Left cardiac atrium (tissue), 4 donors: ENCODE measurements around the gene ABCA1. TPM values are rescaled to one million over a fixed set of nuclear protein-coding genes. Genes with fewer than 3 reads are reported as not detected.
"Not testable (repeated sequence)": the region's sequence is repeated elsewhere in the genome, so short reads cannot be mapped to it uniquely, and the experiment has no call there.

Experiments
- ATAC-seq, 2 donors: fragments of 200-7000 bp; cut with Tn5 transposase; one replicate each; pipeline ENCODE4 v1.9.1; 2020; ENCODE audit warnings: mild to moderate bottlenecking in 2 of 2, moderate library complexity in 2 of 2
- DNase-seq: peaks from one replicate; pipeline ENCODE4 v3.0.0-alpha.2; 2020
- intact Hi-C, 2 donors: fragments of 100-400 bp; cut with DNase I; formaldehyde crosslinking; loops; one replicate each; pipeline versions ENCODE4 v1.14.1 to v1.15.1; 2022 to 2023
- total RNA-seq, 2 donors: library from RNA; stranded (reverse); fragmentation: NEBNext Ultra II Directional; extraction: Animal tissue kit (Norgen Biotek cat#: 25700); gene quantifications; one replicate each; pipeline ENCODE4 v1.2.1, GENCODE V29; 2021
- donor health status: DM: no; HTN: yes; CAD: no.
- donor health status: DM: no; HTN: yes; CAD: no; lungs with severe emphysema.
- donor health status: DM: yes; HTN: yes; CAD: no.
- donor health status: Dilated cardiomyopathy.

Gene ABCA1
- total RNA-seq, 2 donors from 2014 or later: 8.3 to 19.8 TPM

DNA sequence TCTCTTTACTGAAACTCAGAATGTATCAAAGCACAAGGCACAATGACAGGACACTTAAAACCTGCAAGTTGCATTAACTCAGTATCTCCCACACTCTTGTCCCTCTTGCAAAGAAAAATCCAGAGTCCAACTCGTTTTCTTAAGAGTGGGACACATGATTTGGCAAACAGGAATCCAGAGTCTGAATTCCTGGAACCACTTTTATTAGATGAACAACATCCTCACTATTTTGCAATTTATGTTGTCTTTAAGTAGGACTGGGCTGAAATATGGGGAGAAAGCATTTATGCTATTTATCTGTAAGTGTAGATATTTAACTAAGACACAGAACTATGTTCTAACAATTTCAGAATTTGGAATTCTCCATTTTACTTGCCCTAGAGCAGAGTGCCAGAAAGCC lies 69.1 kb downstream of the ABCA1 start:
- ATAC-seq (no peak), DNase-seq (no peak)
- intact Hi-C loops: no loop called here

DNA sequence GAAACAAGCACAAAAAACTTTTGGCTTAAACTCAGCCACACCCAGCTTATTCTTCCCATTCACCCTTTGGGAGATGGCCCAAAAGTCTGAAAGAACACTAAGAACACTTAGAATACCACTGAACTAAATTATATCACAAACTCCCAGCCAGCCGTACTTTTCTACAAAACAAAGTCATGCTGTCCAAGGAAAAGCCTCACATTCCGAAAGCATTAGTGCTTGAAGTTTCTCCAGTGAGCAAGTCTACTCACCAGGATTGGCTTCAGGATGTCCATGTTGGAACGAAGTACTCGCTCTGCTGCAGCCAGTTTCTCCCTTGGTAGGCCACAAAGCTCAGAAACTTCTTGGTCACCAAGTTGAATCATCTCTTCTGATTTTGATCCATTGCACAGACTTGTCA lies 69.7 kb downstream of the ABCA1 start:
- ATAC-seq: peak in 1 of 2 donors; percentile 49
- intact Hi-C loops: no loop called here
- no peak for DNase-seq

DNA sequence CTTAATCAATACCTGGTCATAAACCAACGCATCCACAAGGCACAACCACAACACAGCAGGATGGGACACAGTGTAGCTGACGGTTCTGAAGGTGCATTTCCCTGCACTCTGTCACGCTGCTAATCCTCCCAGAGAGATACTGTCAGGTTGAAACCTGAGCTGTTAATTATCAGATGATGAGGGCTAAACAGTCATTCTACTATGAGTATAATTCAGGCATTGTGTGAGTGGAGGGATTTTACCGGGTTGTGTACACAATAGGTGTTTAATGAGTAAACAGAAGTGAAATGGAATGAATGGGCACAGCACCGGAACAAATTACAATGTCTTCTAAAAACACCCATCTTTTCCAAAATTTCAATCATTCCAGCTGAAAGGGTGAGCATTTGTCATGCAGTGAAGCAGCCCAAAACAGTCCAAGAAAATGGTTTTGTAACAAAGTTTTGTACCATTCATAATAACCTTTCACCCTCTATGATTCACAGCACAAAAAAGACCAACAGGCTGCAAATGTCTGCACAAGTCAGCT lies 71.5 kb downstream of the ABCA1 start:
- ATAC-seq (no peak), DNase-seq (no peak)
- intact Hi-C loops: no loop called here

DNA sequence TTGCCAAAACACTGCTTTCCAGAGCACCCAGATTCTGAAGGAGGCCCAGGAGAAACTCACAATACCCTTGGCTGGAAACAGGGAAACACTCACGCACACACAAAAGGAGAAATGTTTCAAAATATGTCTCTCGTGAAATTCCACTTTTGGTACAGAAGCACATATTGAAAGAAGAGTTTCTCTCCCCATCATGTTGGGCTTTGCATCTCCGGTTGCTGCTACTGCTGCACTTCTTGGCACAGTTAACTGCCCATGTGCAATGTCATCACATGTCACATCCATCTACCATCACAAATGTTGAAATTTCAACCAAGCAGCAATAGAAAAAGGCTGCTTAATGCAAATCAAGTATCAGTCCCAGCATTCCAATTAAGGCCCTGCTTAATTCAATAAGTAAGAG lies 72.1 kb downstream of the ABCA1 start:
- no peak for ATAC-seq

DNA sequence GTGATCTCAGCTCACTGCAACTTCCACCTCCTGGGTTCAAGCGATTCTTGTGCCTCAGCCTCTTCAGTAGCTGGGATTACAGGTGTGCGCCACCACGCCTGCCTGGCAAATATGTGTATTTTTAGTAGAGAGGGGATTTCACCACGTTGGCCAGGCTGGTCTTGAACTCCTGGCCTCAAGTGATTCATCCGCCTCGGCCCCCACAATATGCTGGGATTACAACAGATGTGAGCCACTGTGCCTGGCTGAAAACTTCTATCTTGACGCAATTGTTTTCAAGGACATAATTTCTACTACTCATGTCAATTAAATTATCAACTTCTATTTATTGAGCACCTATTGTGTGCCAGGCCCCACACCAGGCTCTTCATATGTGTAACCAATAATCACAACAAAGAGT lies 72.7 kb downstream of the ABCA1 start:
- DNase-seq, ATAC-seq, intact Hi-C loops: not testable (repeated sequence)

More for the DNA sequence above, 72.1 kb downstream of the ABCA1 start:
- DNase-seq: no peak
- intact Hi-C loops: no loop called here

DNA sequence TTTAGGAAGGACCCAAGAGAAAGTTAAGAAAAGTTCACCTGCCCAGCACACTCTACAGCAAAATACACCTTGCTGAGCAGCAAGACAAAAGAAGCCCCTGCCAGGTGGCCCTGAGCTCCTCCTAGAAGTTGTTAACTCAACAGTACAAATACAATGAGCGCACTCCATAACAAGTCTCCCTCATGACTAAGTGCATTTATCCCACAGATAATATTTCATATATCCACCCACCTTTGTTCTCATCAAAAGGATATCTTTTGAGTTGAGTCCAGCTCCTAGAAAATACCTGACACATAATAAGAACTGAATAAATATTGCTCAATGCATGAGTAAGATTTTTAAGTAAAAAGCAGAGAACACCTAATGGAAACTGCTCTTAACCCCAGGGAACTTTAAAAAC lies 73.3 kb downstream of the ABCA1 start:
- ATAC-seq: peak in 1 of 2 donors; percentile 25
- no peak for DNase-seq
- intact Hi-C loops: no loop called here

DNA sequence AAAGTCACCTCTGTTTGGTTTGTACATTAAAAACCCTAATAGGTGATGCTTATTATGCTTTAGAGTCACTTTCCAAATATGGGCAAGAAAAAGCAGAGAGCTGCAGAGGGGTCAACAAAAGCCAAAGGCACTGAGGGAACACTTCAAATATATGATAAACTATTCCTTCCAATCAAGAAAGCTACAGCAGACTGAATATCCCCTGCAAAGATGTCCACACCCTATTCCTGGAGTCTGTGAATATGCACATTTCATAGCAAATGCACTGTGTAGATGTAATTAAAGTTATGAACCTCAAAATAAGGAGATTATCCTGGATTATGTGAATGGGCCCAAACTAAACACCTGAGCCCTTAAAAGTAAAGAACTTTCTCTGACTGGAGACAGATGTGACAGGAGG lies 74.3 kb downstream of the ABCA1 start:
- intact Hi-C loops: no loop called here
- DNase-seq (no peak), ATAC-seq (no peak)

DNA sequence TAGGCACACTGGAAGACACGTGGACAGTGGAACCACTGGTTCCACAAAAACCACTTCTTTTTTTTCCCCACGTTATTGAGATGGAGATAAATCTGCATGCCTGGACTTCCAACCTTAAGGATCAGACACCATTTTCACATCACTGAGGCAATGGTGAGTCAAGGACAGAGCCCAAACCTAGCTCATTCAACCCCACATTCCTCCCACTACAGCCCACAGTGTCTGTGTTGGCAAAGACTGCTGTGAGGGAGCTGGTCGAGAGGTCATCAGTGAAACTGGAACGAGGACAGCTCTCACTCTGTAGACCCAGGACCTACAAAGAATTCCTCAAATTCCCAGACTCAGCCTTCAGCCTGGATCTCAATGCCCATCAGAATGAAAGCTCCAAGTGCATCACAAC lies 74.8 kb downstream of the ABCA1 start:
- intact Hi-C loops: no loop called here
- DNase-seq (no peak), ATAC-seq (no peak)

DNA sequence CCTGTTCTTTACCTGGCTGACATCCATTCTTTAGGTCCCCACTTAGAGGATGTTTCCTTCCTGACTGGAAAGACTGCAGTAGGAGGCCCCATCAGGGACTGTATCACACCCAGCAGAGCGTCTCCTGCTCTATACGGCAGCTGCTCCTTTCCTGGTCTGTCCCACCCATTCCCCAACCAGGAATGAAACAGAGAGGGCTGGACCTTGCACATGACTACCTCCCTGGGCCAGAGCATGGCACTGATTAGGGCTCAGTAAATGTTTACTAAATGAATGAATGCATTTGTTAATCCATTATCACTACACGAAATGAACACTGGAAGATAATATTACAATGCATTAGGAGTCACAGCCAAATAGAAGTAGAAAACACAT lies 76.4 kb downstream of the ABCA1 start:
- ATAC-seq: no peak
- intact Hi-C loops: no loop called here

DNA sequence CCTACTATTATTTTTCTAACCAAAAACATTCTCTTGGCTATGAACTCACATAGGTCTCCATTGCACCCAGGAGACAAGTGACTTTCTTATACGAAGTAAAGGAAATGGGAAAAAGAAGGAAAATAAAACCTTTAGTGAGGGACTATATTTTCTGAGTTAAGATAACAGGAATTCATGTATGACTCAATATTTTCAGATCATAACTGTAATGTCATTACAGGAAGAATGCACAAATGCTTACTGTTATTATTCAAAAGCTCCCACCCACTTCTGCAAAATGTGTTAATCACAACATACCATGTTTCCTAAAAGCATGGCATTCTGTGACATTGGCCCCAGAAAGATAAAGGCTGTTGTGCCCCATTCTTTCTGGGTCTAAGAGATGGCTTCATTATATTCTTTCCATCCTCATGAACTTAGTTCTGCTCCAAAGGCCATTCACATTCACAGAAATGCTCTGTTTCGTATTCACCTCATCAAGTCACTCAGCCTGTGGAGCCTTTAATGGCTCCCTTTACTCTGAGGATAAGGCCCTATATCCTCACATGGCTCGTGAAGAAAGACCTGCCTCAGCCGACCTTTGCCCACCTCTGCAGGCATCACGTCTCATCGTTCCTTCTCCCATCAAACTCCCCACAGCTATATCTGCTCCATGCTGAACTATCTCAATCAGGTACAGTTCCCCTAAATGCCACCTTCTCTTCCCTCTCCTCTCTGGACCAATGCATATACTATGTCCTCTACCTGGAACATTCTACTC lies 77.0 kb downstream of the ABCA1 start:
- intact Hi-C loops: no loop called here
- DNase-seq (no peak), ATAC-seq (peak in 1 of 2 donors; percentile 30)

More for the DNA sequence above, 76.4 kb downstream of the ABCA1 start:
- no peak for DNase-seq

DNA sequence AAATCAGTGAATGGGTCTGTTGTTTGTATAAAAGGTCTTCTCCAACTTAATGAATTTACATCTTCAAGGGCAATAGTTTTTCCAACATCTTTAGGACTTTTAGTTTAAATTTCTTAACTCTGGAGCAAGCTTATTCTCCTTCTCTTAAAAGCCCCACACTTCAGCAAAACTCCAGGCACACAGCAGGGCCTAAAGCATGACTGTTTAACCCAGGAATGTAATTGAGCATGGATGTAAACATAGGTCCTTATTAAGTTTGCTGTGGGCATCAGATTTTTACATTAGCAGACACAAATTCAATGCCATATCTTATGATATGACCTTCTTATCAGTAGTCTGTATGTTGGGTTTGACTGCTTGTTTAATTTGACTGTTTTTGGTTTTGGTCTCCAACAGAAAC lies 78.9 kb downstream of the ABCA1 start:
- intact Hi-C loops: no loop called here
- DNase-seq: no peak
- no peak for ATAC-seq

DNA sequence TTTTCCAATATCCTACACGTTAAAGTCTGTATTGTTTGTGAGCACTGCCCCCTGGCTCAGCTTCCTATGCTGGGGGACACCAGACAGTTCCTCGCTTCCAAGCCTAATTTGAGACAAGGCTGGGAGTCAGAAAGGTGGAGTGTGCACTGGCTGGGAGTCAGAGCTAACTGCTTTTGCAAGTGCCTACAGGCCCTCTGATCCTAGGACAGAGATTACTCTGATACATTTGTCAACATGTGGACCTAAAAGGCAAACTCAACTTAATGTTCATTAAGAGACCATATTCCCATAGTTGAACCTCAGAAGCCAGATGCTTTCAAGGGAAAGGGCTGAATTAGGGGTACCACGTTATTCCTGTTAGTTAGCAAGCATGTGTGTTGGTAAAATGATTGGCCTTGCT lies 83.2 kb downstream of the ABCA1 start:
- ATAC-seq: no peak
- intact Hi-C loops: no loop called here
- DNase-seq: no peak

DNA sequence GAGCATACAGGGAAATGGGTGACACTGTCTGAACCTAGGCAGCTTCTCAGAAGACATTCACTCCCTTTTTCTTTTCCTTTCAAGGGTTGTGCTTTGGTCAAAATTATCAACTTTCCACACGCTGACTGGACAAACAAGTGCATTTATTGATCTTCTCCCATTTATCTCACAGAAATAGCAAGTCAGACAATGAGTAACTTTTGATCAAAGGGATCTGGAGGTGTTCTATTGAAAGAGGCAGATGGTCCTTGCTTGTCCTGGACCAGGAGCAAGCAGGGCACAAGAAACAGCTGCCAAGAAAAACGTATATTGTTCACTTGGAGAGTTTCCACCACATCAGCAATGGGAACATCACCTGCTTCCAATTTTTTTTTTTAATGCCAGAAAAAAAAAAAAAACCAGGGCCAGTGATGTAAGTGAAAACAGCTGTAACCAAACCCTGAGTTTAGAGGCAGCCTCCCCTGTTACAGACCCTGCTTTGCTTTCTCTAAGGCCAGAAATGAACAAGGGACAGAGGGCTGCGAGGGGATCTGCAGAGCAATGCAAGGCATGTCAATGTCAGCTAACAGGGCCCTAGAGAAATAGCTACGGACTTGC lies 84.2 kb downstream of the ABCA1 start:
- intact Hi-C loops: no loop called here
- DNase-seq (no peak), ATAC-seq (no peak)

DNA sequence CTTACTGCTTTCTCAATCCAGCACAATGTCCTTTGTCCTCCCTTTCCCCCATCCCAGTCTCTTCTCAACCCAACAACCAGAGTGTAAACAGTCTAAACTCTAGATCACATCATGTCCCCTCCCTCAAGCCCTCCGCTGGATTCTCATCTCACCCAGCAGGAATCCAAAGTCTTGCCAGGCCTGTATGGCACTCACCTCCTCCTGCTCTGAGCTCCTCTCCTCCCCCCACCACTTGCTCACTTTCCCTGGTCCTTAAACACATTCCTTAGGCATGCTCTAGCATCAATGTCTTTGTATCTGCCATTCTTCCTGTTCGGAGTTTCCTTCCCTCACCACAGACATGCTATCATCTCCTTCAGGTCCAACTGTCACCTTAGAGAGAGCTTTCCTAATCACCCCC lies 85.3 kb downstream of the ABCA1 start:
- intact Hi-C loops: no loop called here
- DNase-seq (no peak), ATAC-seq (no peak)

DNA sequence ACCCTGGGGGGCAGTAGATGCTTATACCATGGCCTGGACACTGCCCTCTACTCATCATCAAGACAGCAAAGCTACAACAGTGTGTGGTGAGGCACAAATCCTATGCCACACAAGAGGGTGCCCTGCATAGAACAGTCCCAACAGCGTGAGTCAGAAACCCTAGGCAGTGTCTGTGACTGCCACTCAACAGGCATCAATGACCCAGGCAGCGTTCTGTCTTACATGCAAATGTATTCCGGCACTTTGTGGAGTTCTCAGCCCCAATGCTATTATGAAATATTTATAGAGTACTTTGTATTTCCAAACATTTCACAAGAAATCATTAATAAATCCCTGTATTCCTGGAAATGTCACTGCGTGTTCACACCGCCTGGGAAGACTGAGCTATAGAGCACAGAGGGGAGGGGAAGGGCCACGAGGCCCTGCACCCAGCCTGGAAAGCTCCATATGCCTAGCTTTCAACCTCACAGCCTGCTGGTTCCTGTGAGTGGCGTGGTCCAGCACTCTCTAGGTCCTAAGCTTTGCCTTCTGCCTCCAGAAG lies 86.3 kb downstream of the ABCA1 start:
- DNase-seq (no peak), ATAC-seq (no peak)
- intact Hi-C loops: no loop called here

DNA sequence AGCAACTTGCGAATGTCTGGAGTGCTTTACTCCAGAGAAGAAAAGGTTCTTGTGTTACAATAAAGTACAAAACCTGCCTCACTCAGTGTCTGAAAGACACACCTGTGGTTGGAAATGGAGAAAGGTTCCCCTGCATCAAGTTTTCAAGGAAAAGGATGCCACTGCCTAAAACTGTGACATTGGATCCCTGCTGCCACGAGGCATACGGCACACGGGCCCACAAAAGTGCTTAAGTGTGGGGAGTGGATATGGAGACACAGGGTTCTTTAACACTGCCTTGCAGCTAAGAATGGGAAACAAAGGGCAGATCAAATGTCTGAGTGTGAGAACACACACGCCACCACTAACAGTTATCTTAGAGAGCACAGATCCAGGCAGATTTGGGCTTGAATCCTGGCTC lies 89.0 kb downstream of the ABCA1 start:
- ATAC-seq (no peak), DNase-seq (no peak)

DNA sequence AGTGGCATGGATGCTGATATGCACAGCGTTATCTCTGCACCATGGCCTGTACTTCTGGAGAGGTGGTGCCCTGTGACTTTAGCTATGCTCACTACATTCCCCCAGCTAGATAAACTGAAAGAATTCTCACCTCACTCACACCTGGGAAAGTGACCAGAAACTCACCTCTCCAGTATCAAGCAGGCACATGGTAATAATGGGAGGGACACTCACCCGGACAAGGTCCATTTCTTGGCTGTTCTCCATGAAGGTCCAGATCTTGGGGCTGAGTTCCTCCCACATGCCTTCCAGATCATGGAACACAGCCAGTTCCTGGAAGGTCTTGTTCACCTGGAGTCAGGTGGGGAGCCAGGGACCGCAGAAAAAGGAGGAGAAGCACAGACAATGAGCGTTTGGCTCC lies 91.2 kb downstream of the ABCA1 start:
- intact Hi-C loops: no loop called here
- ATAC-seq (no peak), DNase-seq (no peak)

More for the DNA sequence above, 89.0 kb downstream of the ABCA1 start:
- intact Hi-C loops: no loop called here

DNA sequence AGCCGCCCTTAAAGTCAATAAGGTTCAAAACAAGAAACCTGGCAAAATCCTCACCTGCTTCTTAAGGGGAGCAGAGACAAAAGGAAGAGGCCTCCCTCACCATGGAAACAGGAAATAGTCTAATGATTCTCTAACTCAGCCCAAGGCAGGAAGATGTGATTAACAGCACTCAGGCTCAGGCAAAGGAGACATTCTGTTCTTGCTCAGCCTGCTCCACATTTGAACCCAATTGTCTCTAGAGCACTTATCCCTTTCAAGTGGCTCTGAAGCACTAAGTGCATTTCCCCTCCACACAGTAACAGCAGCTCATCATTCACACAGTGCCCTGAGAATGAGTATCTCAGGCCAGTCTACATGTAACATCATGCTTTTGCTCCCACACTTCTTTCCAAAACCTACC lies 91.7 kb downstream of the ABCA1 start:
- intact Hi-C loops: no loop called here
- ATAC-seq: peak; percentile 65 to 73

DNA sequence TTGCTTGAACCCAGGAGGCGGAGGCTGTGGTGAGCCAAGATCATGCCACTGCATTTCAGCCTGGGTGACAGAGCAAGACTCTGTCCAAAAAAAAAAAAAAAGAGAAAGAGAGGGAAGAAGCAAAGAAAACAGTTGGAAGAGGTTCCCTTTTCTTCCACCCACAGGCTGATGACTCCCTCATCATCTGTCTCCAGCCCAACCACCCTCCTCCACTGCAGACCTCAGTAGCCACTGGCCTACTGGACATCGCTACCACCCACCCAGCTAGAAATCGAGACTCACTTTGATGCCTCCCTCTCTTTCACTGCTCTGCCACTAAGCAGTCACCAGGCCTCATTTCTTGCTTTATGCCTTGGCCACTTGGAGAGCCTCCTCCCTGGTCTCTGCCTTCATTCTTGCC lies 92.8 kb downstream of the ABCA1 start:
- peak in 1 of 2 donors; percentile 73 for ATAC-seq
- intact Hi-C loops: no loop called here
- DNase-seq: no peak

More for the DNA sequence above, 91.7 kb downstream of the ABCA1 start:
- DNase-seq: no peak

DNA sequence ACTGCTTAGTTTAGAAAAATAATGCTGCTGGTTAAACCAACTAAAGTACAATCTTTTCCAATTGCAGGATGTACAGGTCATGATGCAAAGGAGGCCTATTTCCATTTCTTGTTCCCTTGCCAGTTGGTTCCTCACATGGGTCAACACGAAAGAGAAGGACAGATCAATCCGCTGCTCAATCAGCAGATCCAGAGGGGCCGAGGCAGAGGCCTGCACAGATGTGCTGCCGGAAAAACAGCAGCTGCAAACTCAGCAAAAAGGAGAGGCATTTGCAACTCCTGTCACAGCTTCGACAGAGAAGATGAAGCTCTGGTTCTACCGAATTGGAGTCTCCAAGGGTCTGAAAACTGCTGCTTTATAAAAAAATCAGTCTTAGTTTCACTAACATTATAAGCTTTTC lies 94.3 kb downstream of the ABCA1 start:
- intact Hi-C loops: no loop called here
- ATAC-seq (no peak), DNase-seq (no peak)

DNA sequence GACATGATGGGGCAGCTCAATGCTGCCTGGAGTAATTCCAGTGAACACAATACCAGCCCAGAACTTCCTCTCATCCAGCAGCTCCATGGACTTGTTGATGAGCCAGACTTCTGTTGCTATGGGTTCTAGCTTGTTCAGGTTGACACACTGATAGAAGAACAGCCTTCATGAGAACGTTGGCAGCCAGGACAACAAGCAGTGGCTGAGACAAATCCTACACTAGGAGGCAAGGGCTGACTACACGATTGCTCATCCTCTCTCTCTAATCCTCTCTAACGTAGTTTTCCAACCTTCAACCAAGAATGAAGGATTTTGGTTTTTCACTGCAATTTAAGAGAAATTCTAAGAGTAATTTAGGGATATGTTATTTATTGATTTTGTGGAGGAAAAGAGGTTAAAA lies 96.3 kb downstream of the ABCA1 start:
- intact Hi-C loops: no loop called here
- DNase-seq (no peak), ATAC-seq (no peak)
